ENCODE results near the gene CCDC80.
"Not testable (repeated sequence)": the region's sequence is repeated elsewhere in the genome, so short reads cannot be mapped to it uniquely, and the experiment has no call there.

The CCDC80 gene

DNA sequence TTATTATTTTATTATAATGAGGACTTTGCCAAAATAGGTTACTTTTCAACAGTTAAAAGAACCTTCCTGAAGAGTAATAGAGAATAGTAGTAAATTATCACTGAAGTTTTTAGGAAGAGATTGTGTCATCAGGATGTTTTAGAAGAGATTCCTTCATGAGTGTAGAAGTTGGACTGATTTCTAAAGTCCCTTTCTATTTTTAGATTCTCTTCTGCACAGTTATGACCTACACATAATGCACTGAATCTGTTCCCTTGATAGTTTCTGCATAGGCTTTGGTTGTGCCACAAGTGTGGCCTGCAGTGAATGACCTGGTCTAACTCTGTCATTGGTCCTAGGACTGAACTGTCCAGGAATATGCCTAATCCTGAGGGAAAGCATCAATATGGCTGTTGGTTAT lies 55.2 kb downstream of the CCDC80 start:
- no peak for DNase-seq (ENCODE audit: low read depth)

DNA sequence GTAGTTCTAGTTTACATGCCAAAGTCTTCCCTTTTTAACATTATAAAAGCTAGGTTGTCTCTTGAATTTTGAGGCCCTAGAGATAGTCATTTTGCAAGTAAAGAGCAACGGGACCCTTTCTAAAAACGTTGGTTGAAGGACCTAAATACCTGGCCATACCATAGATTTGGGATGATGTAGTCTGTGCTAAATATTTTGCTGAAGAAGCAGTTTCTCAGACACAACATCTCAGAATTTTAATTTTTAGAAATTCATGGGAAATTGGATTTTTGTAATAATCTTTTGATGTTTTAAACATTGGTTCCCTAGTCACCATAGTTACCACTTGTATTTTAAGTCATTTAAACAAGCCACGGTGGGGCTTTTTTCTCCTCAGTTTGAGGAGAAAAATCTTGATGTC lies 57.8 kb downstream of the CCDC80 start:
- DNase-seq (ENCODE audit: low read depth), result no peak

DNA sequence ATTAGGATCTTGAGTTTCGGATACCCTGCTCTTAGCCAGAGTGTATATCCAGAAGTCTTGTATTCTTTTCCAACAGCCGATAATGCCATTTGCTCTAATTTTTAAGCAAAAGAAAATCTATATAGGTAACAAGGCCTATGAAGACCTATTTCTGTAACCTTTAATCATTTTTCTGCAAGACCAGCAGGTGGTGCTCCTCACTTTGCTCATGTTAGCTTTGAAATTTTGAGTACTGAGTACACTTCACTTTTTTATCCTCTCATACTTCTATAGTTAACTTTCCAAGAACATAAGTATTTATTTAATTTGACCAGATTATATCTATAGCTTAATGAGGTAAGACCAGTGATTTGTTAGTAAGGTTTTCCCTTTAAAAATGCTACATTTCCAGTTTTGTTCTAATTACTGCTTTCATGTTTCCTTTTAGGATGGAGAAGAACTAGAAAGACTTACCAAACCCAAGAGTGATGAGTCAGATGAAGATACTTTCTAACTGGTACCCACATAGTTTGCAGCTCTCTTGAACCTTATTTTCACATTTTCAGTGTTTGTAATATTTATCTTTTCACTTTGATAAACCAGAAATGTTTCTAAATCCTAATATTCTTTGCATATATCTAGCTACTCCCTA lies 58.6 kb downstream of the CCDC80 start:
- no peak for DNase-seq (ENCODE audit: low read depth)

DNA sequence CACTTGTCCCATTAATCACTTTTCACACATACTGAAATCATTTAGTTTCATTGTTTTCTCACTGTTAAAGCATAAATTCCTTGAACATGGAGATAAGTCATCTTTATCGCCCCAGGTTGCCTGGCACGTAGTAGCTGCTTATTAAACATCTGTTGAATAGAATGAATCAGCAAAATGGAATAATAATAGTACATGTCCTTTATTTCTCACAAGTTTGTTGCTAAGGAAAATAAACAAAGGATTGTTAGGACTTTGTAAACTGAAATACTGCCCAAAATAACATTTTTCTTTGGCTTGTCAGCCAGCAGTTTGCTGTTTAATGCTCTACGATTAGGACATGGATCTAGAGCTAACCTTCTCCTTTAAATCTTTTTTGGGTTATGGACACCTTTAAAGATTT lies 61.2 kb downstream of the CCDC80 start:
- no peak for DNase-seq (ENCODE audit: low read depth)

DNA sequence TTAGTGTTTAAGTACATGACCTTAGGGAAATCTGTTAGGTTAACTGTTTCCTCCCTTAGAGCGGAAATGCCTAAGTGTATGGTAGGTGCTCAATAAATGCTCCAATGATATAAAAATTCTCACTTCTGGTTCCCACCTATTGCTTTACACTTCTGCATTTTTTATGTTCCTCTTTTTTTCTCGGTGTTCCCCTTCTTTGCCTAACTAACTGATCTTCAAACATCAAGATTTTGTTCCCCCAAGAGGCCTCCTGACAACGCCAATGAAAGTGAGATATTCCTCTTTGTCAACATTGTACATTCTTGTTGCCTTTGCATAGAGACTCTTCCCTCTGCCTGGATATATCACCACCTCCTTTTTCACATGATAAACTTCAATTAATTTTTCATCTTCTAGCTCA lies 61.7 kb downstream of the CCDC80 start:
- no peak for DNase-seq (ENCODE audit: low read depth)

DNA sequence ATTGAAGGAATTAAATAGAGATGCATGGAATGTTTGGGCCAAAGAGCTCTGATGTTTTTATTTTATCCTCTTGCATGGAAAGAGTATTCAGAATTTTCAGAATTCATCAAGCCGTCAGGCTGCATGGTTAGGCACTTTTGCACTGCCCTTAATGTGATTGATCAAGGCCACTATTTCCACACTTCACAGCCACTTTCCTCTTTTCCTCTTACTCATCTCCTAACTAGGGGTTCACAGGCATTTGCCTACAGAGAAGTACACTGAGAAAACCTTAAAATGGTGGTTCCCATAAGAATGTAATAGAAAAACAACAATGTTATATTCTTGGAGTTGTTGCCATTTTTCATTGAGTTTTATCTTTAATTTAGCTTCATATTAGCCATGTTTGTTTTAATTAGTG lies 68.2 kb downstream of the CCDC80 start:
- DNase-seq (ENCODE audit: low read depth), result no peak

DNA sequence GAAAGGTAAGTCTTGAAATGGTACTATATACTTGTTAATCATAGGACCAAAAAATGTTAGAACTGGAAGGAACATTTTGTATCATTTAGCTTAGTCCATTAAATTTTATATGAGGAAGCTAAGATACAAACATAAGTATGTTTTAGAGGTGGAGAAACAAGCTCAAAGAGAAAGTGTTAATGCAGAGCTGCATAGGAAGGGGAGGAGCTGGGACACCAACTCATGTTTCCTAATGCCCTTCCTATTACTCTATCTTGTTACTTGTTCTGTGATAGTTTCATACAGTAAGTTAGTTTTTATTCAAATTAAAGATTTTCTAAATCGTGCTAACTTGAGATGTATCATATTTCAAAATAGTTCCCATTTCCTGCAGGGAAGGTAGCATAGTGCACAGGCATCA lies 71.7 kb downstream of the CCDC80 start:
- no peak for DNase-seq (ENCODE audit: low read depth)

DNA sequence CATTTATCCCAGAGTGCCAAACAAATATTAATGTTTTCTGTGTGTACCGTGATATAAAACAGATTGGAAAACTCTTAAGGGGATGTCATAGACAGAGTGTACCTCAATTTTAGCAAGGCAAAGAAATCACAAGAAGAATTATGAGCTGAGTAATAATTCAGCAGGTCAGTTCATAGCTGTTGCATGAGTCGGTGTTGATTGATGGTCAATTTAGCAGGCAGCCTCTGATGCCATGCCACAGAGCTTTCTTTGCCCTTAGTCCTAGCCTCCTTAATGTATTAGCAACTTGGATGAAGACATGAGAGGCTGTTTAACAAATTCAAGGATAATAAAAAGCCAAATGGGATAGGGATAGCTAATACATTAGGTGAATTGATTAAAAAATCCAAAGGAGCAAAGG lies 72.3 kb downstream of the CCDC80 start:
- no peak for DNase-seq (ENCODE audit: low read depth)

DNA sequence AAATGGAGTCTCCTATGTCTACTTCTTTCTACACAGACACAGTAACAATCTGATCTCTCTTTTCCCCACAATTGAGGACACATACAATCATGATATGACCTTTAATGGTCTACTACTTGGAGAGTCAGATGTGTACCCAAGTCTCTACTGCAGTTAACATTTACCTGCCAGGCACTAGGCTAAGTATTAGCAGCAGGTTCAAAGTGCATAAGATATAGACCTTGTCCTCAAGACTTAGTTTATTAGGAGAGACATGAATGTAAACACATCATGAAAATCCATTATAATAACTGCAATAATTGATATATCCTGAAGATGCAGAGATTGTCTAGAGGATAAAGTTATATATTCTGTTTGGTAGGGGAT lies 76.0 kb downstream of the CCDC80 start:
- DNase-seq (ENCODE audit: low read depth), result no peak

DNA sequence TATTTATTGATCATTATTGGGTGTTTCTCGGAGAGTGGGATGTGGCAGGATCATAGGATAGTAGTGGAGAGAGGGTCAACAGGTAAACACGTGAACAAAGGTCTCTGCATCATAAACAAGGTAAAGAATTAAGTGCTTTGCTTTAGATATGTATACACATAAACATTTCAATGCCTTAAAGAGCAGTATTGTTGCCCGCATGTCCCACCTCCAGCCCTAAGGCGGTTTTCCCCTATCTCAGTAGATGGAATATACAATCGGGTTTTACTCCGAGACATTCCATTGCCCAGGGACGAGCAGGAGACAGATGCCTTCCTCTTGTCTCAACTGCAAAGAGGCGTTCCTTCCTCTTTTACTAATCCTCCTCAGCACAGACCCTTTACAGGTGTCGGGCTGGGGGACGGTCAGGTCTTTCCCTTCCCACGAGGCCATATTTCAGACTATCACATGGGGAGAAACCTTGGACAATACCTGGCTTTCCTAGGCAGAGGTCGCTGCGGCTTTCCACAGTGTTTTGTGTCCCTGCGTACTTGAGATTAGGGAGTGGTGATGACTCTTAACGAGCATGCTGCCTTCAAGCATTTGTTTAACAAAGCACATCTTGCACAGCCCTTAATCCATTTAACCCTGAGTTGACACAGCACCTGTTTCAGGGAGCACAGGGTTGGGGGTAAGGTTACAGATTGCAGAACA lies 76.5 kb downstream of the CCDC80 start:
- DNase-seq (ENCODE audit: low read depth), result not testable (repeated sequence)

DNA sequence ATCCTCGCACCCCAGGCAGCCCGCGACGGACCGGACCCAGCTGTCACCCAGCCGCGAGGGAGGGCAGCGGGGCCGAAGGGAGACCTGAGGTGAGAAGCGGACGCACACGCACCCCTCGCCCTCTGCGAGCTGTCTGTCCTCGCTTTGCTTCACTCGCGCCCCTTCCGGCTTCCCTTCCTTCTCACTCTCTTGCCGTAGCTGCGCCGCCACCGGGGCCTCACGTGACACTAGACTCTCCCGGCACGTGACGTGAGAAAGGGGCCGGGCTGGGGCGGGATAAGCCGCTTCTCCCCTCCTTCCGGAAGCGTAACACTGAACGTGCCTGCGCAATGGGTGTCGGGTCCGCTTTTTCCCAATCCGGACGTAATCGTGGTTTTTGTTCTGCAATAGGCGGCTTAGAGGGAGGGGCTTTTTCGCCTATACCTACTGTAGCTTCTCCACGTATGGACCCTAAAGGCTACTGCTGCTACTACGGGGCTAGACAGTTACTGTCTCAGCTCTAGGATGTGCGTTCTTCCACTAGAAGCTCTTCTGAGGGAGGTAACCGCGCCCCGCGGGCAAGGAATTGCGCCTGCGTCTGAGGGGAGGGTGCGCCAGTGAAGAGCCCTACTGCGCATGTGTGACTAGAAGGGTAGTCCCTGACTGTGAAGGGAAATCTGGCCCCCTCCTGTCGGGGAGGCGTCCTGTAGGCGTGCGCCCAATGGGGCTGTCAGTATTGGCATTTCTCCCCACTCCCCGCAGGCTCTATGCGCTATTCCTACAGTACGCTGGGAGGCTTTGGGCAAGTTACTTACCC lies 79.0 kb downstream of the CCDC80 start, which contains the start of the genes ATG3 and SLC35A5:
Gene ATG3 (minus strand): TSS at position 229 of the 796 bp plus-strand sequence. CDS start 434 bp downstream, outside the sequence.
Gene SLC35A5 (plus strand): TSS at position 312 of the 796 bp plus-strand sequence. CDS start 1,359 bp downstream, outside the sequence.
- DNase-seq (ENCODE audit: low read depth), result peak; percentile 99

DNA sequence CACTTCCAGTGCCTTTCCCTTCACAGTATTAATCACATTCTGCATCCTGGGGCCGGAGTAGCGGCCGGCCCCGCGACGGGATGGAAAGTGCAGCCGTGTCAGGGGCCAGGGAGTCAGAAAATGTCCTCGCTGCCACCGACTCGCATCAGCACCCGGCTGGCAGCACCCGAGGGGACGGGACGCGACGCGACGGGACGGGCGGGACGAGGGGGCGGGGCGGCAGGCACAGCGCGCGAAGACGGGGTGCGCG lies 79.5 kb downstream of the CCDC80 start:
- DNase-seq (ENCODE audit: low read depth), result no peak

DNA sequence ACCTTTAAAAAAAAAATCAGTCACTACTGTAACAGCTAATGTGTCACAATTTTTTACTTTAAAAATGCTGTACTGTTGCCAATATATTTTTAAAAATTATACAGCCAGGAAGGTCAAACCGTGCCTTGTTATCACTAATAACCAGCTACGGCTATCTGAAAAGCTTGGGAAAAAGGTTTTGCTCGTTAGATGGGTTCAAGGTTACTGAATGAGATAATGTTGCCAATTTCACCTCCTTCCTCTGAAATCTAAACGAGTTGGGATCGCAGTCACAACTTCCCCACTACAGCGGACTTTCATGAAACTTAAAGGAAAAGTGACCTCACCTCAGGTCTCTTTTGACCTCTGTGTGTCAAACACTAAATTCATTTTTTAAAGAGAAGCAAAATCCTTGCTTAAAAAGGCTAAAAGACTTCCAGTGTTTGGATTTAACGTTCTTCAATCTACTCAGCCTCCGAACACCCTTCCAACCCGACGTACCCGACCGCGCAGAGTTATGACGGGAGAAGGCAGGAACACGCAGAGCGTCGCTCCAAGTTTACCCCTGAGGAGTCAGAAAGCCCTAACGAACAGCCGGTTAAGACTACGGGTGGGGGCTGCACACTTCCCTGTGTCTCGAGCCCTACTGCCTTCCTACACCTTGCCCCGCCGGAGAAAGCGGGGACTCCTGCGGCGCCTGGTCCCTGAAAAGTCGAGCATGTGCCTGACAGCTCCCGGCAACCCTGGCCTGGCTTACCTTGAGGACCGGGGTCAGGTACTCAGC lies 80.0 kb downstream of the CCDC80 start:
- DNase-seq (ENCODE audit: low read depth), result peak; percentile 43

DNA sequence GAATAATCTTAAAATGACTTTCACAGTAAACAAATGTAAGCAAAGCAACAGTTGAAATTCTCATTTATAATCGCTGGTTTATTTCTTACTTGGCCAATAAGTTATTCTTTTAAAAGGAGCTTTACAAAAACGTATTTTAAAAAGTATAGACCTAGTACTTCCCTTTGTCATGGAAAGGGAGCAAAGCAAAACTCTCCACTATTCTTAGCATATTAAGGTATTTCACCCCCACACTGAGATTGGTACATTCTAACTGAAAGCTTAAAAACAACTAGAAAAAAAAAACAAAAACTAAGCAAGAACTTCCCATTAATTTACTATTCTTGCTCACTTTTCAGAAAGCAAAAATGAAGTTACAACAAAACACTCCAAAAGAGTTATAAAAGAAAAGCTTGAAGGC lies 80.6 kb downstream of the CCDC80 start:
- no peak for DNase-seq (ENCODE audit: low read depth)

DNA sequence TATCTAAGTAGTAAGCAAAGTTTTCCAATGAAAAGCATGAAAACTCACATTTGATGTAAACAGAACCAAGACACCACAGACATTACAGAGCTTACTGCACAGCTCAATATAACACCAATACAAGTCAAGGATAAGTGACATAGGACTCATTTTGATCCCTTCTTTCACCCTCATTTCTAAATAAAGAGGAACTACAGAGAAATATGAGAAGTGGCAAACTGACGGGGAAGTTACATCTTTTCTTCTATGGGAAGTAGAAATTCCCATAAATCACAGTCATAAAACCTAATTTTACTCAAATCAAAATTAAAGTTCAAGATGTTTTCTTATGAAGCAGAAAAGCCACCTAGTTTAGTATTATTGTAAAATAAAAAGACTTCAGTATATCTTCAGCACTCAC lies 83.0 kb downstream of the CCDC80 start:
- no peak for DNase-seq (ENCODE audit: low read depth)

DNA sequence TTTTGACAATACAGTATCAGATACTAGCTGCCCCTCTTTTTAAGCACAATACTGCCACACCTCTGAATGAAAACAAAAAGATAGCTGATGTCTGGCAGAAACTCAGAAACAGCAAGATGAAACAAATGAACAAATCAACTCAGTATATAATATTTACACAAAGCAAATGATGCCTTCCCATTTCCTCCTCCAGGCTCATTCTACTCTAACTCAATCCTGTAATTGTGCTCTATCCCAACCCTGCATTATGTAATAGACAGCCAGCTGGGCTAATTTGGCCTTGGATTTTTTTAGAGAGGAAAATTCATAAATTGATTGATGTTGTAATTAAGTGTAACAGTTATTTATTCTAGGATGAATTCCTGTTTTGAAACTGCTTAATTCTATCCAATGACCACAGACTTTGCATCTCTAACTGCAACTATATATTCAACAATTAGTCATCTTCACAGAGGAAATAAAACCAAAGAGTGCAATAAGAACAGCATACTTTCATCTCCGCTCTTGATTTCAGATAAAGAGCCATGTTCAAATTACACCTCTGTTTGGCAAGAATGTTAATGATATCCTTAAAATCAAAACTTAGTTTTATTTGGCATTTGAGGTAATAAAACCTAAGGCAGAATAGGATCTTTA lies 85.3 kb downstream of the CCDC80 start:
- no peak for DNase-seq (ENCODE audit: low read depth)

DNA sequence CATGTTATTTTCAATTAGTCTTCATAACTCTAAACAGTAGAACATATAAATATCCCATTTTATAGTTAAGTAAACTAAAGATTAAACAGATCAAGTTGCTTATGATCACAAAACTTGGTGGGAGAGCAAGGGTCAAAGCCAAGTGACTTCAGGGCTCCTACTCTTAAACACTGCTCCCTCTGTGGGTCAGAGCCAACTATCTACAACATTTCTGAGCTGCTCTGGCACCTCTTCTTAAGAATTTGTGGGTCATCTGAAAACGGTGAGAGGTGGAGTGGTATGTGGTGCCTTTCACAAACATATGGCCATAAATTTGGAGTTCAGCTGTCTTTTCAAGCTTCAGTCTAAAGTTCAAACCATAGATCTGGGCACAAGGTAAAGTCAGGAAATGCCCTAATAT lies 90.1 kb downstream of the CCDC80 start:
- DNase-seq (ENCODE audit: low read depth), result no peak
